Adrenal gland (tissue), 12 donors: ENCODE measurements around the gene GDF11. TPM values are rescaled to one million over a fixed set of nuclear protein-coding genes. Genes with fewer than 3 reads are reported as not detected.

ENCODE experiments used
- DNase-seq, 7 donors: peaks; one replicate each; pipeline ENCODE4 v3.0.0-alpha.2; 2019 to 2020
- H3K27ac ChIP-seq, 5 donors: fragments of 200-600 bp; sonication (generic) in 4 of 5; 1 replicate in 3 of 5; 2 replicates in 2 of 5; pipeline versions ENCODE4 v1.5.1 to v1.8.0; 2016 to 2020; ENCODE audit warnings: mild to moderate bottlenecking in 1 of 5
- H3K27me3 ChIP-seq: fragments of 200-600 bp; 2 replicates; pipeline ENCODE4 v1.8.0; 2021
- H3K36me3 ChIP-seq, 2 donors: fragments of 200-600 bp; replicated peaks in 1 of 2; 1 replicate in 1 of 2; 2 replicates in 1 of 2; pipeline versions ENCODE4 v1.5.1 to v1.8.0; 2018 to 2022
- H3K4me1 ChIP-seq, 2 donors: fragments of 200-600 bp; replicated peaks in 1 of 2; 1 replicate in 1 of 2; 2 replicates in 1 of 2; pipeline versions ENCODE4 v1.5.1 to v1.8.0; 2018 to 2021
- H3K4me3 ChIP-seq, 4 donors: fragments of 200-600 bp; sonication (generic) in 3 of 4; one replicate each; pipeline ENCODE4 v1.5.1; 2016 to 2018
- H3K9me3 ChIP-seq, 3 donors: fragments of 200-600 bp; sonication (generic) in 1 of 3; replicated peaks in 1 of 3; 1 replicate in 2 of 3; 2 replicates in 1 of 3; pipeline versions ENCODE4 v1.5.1 to v1.8.0; 2016 to 2021
- CTCF ChIP-seq, 6 experiments: fragments of 450-650 bp in 4 of 6; fragments of 200-600 bp in 2 of 6; sonication (generic) in 1 of 6; IDR thresholded peaks; 1 replicate in 5 of 6; 2 replicates in 1 of 6; pipeline versions ENCODE4 v1.5.1 to v1.8.0; 2016 to 2021; ENCODE audit warnings: antibody characterized with exemption in 6 of 6, mild to moderate bottlenecking in 2 of 6, moderate library complexity in 1 of 6
- POLR2A ChIP-seq, 2 donors: fragments of 450-650 bp; IDR thresholded peaks; one replicate each; pipeline ENCODE4 v1.6.1; 2017; ENCODE audit warnings: antibody characterized with exemption in 2 of 2, mild to moderate bottlenecking in 2 of 2, moderate library complexity in 1 of 2
- WGBS, 4 donors: extraction: QIAGEN DNeasy Blood & Tissue Kit in 2 of 4; methylation state at CpG; one replicate each; pipeline versions ENCODE4 v1.1.5 to v1.1.7; 2013 to 2017; 5-methylcytosine and 5-hydroxymethylcytosine counted together
- intact Hi-C, 2 donors: fragments of 100-400 bp; cut with DNase I; formaldehyde crosslinking; loops; one replicate each; pipeline versions ENCODE4 v1.14.1 to v1.15.0; 2022 to 2023
- polyA plus RNA-seq, 3 donors: library from polyadenylated mRNA; stranded (reverse); fragments of 200-250 nt in 2 of 3; fragments of 350-450 nt in 1 of 3; fragmentation: Illumina TruSeq in 1 of 3; extraction: RNeasy Lipid Tissue Mini Kit (QIAGEN cat#74804) in 1 of 3; gene quantifications; one replicate each; pipeline ENCODE4 v1.2.3, GENCODE V29; 2013 to 2014
- total RNA-seq, 9 donors: library from RNA; depleted of rRNA in 4 of 9; stranded (reverse); fragments of >200 nt in 4 of 9; fragments of 120-200 nt in 1 of 9; fragmentation: NEBNext Ultra II Directional in 1 of 9; extraction: Animal tissue kit (Norgen Biotek cat#: 25700) in 1 of 9; gene quantifications; one replicate each; pipeline versions ENCODE4 v1.1.0 to v1.2.4, GENCODE V29; 2013 to 2023
- donor health status: healthy with polysubstance abuse.
- donor health status: Bipolar disorder and iron deficiency.
- donor health status: DM: yes; HTN: yes; CAD: no.
- donor health status: DM: no; HTN: no; CAD: no.
- donor health status: DM: no; HTN: no; CAD: no.
- donor health status: DM: yes; HTN: yes; CAD: no.

GDF11 gene
- total and polyA plus RNA-seq, 12 donors = 2.4 to 8.3 (median 5.8) TPM

GRCh38 chr12:55697686-55698085, 45.2 kb upstream of the GDF11 start:
- TF ChIP-seq CTCF (IDR thresholded peaks at IDR 0.05) (no peak), POLR2A (IDR thresholded peaks at IDR 0.05) (no peak)
- WGBS, 4 donors = 89 to 92% (median 90%) methylated on average over 6 to 7 of the region's 7 CpGs
- peak in 1 of 7 donors; percentile 5 for DNase-seq
- Histone ChIP-seq H3K36me3 (no peaks in the 10 kb centered on the region), H3K9me3 (no peaks in the 10 kb centered on the region), H3K27ac (no peak overlapping the region), H3K27me3 (no peaks in the 10 kb centered on the region), H3K4me1 (no peaks in the 10 kb centered on the region), H3K4me3 (no peak overlapping the region)
- intact Hi-C loops = no loop called here

- no peak overlapping the region for H3K4me3 ChIP-seq
- 82 to 100% (median 93%) methylated on average over 5 to 16 of the region's 16 CpGs for WGBS, 4 donors
- H3K27ac ChIP-seq = no peak overlapping the region
- DNase-seq = peak in 1 of 7 donors; percentile 10
- TF ChIP-seq CTCF (IDR thresholded peaks at IDR 0.05) = no peak
- no peak for TF ChIP-seq POLR2A (IDR thresholded peaks at IDR 0.05)
- no peaks in the 10 kb centered on the region for H3K27me3 ChIP-seq
- H3K36me3 ChIP-seq = no peaks in the 10 kb centered on the region
- no peaks in the 10 kb centered on the region for H3K9me3 ChIP-seq
- intact Hi-C loops = no loop called here
- H3K4me1 ChIP-seq = no peaks in the 10 kb centered on the region
Measured at GRCh38 chr12:55698241-55698955, 44.5 kb upstream of the GDF11 start.

GRCh38 chr12:55698965-55699364, 44.0 kb upstream of the GDF11 start:
- Histone ChIP-seq H3K4me1 (no peaks in the 10 kb centered on the region), H3K4me3 (no peak overlapping the region), H3K9me3 (no peaks in the 10 kb centered on the region), H3K27ac (no peak overlapping the region), H3K36me3 (no peaks in the 10 kb centered on the region), H3K27me3 (no peaks in the 10 kb centered on the region)
- no peak for TF ChIP-seq POLR2A (IDR thresholded peaks at IDR 0.05)
- no peak for TF ChIP-seq CTCF (IDR thresholded peaks at IDR 0.05)
- peak in 1 of 7 donors; percentile 9 for DNase-seq
- intact Hi-C loops = no loop called here
- 80 to 100% (median 84%) methylated on average over 1 of the region's 1 CpG for WGBS, 4 donors

- intact Hi-C loops = no loop called here
- peak in 1 of 7 donors; percentile 0 for DNase-seq
- no peaks in the 10 kb centered on the region for H3K36me3 ChIP-seq
- no peaks in the 10 kb centered on the region for H3K4me1 ChIP-seq
- no peak overlapping the region for H3K4me3 ChIP-seq
- H3K27me3 ChIP-seq = no peaks in the 10 kb centered on the region
- no peak for TF ChIP-seq POLR2A (IDR thresholded peaks at IDR 0.05)
- TF ChIP-seq CTCF (IDR thresholded peaks at IDR 0.05) = no peak
- H3K9me3 ChIP-seq = no peaks in the 10 kb centered on the region
- H3K27ac ChIP-seq = no peak overlapping the region
- 83 to 88% (median 85%) methylated on average over 5 of the region's 5 CpGs for WGBS, 4 donors
Measured at GRCh38 chr12:55699471-55700055, 43.4 kb upstream of the GDF11 start.
